ENCODE results near the gene BAHCC1. TPM values are rescaled to one million over a fixed set of nuclear protein-coding genes. Genes with fewer than 3 reads are reported as not detected.
A peak's percentile ranks its signal among the peaks of the same experiment; 100 is the strongest.

Gene BAHCC1
- total RNA-seq, 2 donors from 2014 or later: 0.52 to 0.84 TPM

GRCh38 chr17:81386646-81387099 is 8.6 kb upstream of the BAHCC1 start:
- DNase-seq (ENCODE audit: low spot score): no peak
- H3K27ac Mint-ChIP-seq: no peak overlapping the region
- H3K9me3 Mint-ChIP-seq: no peaks in the 10 kb centered on the region
- ATAC-seq: peak; percentile 58 to 70
- no peaks in the 10 kb centered on the region for H3K36me3 Mint-ChIP-seq
- no peak overlapping the region for H3K4me3 Mint-ChIP-seq
- H3K27me3 Mint-ChIP-seq: no peaks in the 10 kb centered on the region
- peaks cover 1 to 21% of the 10 kb centered on the region in 2 donors for H3K4me1 Mint-ChIP-seq (ENCODE audit: low read depth in 2 of 2)

- H3K27ac Mint-ChIP-seq: peak overlapping the region in 1 of 2 donors; percentile 48
- peaks cover 0 to 19% of the 10 kb centered on the region in 2 donors for H3K4me1 Mint-ChIP-seq (ENCODE audit: low read depth in 2 of 2)
- no peaks in the 10 kb centered on the region for H3K27me3 Mint-ChIP-seq
- ATAC-seq (peak; percentile 66 to 87), DNase-seq (ENCODE audit: low spot score) (peak; percentile 80)
- peak overlapping the region; percentile 76 for H3K4me3 Mint-ChIP-seq
- no peaks in the 10 kb centered on the region for H3K36me3 Mint-ChIP-seq
- H3K9me3 Mint-ChIP-seq: no peaks in the 10 kb centered on the region
Observed at GRCh38 chr17:81387100-81388090, 7.9 kb upstream of the BAHCC1 start.

- ATAC-seq: no peak
- DNase-seq (ENCODE audit: low spot score): no peak
- Mint-ChIP-seq H3K27me3 (no peaks in the 10 kb centered on the region), H3K36me3 (no peaks in the 10 kb centered on the region), H3K9me3 (no peaks in the 10 kb centered on the region), H3K4me3 (peak overlapping the region; percentile 36), H3K27ac (peak overlapping the region in 1 of 2 donors; percentile 48), H3K4me1 (ENCODE audit: low read depth in 2 of 2) (peaks cover 0 to 19% of the 10 kb centered on the region in 2 donors)
Observed at GRCh38 chr17:81388091-81388611, 7.1 kb upstream of the BAHCC1 start.

- H3K9me3 Mint-ChIP-seq: no peaks in the 10 kb centered on the region
- H3K36me3 Mint-ChIP-seq: no peaks in the 10 kb centered on the region
- peak overlapping the region in 1 of 2 donors; percentile 48 for H3K27ac Mint-ChIP-seq
- DNase-seq (ENCODE audit: low spot score): no peak
- H3K4me1 Mint-ChIP-seq (ENCODE audit: low read depth in 2 of 2): peaks cover under 1 to 19% of the 10 kb centered on the region in 2 donors
- H3K4me3 Mint-ChIP-seq: no peak overlapping the region
- no peak for ATAC-seq
- peaks cover 0 to under 1% of the 10 kb centered on the region in 2 donors for H3K27me3 Mint-ChIP-seq
Observed at GRCh38 chr17:81388612-81389367, 6.5 kb upstream of the BAHCC1 start.

GRCh38 chr17:81389585-81389984 is 5.7 kb upstream of the BAHCC1 start:
- no peak overlapping the region for H3K4me3 Mint-ChIP-seq

GRCh38 chr17:81390029-81390872 is 5.0 kb upstream of the BAHCC1 start:
- no peaks in the 10 kb centered on the region for H3K36me3 Mint-ChIP-seq
- no peak for ATAC-seq
- H3K9me3 Mint-ChIP-seq: no peaks in the 10 kb centered on the region
- no peak overlapping the region for H3K4me3 Mint-ChIP-seq
- peaks cover 13 to 29% of the 10 kb centered on the region in 2 donors for H3K4me1 Mint-ChIP-seq (ENCODE audit: low read depth in 2 of 2)
- H3K27me3 Mint-ChIP-seq: peaks cover 0 to 14% of the 10 kb centered on the region in 2 donors
- DNase-seq (ENCODE audit: low spot score): no peak
- no peak overlapping the region for H3K27ac Mint-ChIP-seq

More at GRCh38 chr17:81389585-81389984, 5.7 kb upstream of the BAHCC1 start:
- H3K9me3 Mint-ChIP-seq: no peaks in the 10 kb centered on the region
- peaks cover 0 to 8% of the 10 kb centered on the region in 2 donors for H3K27me3 Mint-ChIP-seq
- ATAC-seq (no peak), DNase-seq (ENCODE audit: low spot score) (no peak)
- peaks cover 8 to 27% of the 10 kb centered on the region in 2 donors for H3K4me1 Mint-ChIP-seq (ENCODE audit: low read depth in 2 of 2)
- no peak overlapping the region for H3K27ac Mint-ChIP-seq
- no peaks in the 10 kb centered on the region for H3K36me3 Mint-ChIP-seq

- no peaks in the 10 kb centered on the region for H3K9me3 Mint-ChIP-seq
- peaks cover 0 to 17% of the 10 kb centered on the region in 2 donors for H3K27me3 Mint-ChIP-seq
Observed at GRCh38 chr17:81390873-81391255, 4.4 kb upstream of the BAHCC1 start.

GRCh38 chr17:81391293-81391935 is 3.8 kb upstream of the BAHCC1 start:
- Mint-ChIP-seq H3K4me1 (ENCODE audit: low read depth in 2 of 2) (peaks cover 16 to 26% of the 10 kb centered on the region in 2 donors), H3K4me3 (peak overlapping the region; percentile 10), H3K36me3 (no peaks in the 10 kb centered on the region), H3K27ac (peak overlapping the region in 1 of 2 donors; percentile 33), H3K27me3 (peaks cover 0 to 17% of the 10 kb centered on the region in 2 donors), H3K9me3 (no peaks in the 10 kb centered on the region)
- ATAC-seq: no peak
- no peak for DNase-seq (ENCODE audit: low spot score)

More at GRCh38 chr17:81390873-81391255, 4.4 kb upstream of the BAHCC1 start:
- peaks cover 16 to 30% of the 10 kb centered on the region in 2 donors for H3K4me1 Mint-ChIP-seq (ENCODE audit: low read depth in 2 of 2)
- ATAC-seq: no peak
- H3K36me3 Mint-ChIP-seq: no peaks in the 10 kb centered on the region
- H3K27ac Mint-ChIP-seq: no peak overlapping the region
- H3K4me3 Mint-ChIP-seq: no peak overlapping the region
- DNase-seq (ENCODE audit: low spot score): no peak

GRCh38 chr17:81391936-81392908 is 3.0 kb upstream of the BAHCC1 start:
- no peaks in the 10 kb centered on the region for H3K9me3 Mint-ChIP-seq
- peak overlapping the region in 1 of 2 donors; percentile 33 for H3K27ac Mint-ChIP-seq
- H3K4me1 Mint-ChIP-seq (ENCODE audit: low read depth in 2 of 2): peaks cover 16 to 28% of the 10 kb centered on the region in 2 donors
- ATAC-seq (no peak), DNase-seq (ENCODE audit: low spot score) (no peak)
- H3K36me3 Mint-ChIP-seq: no peaks in the 10 kb centered on the region
- H3K27me3 Mint-ChIP-seq: peaks cover 0 to 17% of the 10 kb centered on the region in 2 donors
- H3K4me3 Mint-ChIP-seq: peak overlapping the region; percentile 39

GRCh38 chr17:81392909-81393654 is 2.2 kb upstream of the BAHCC1 start:
- Mint-ChIP-seq H3K27me3 (peaks cover 3 to 23% of the 10 kb centered on the region in 2 donors), H3K4me1 (ENCODE audit: low read depth in 2 of 2) (peaks cover 16 to 27% of the 10 kb centered on the region in 2 donors), H3K9me3 (no peaks in the 10 kb centered on the region), H3K4me3 (peak overlapping the region; percentile 39), H3K36me3 (no peaks in the 10 kb centered on the region), H3K27ac (no peak overlapping the region)
- no peak for ATAC-seq
- DNase-seq (ENCODE audit: low spot score): no peak

Data from natural killer cell treated with Interleukin-12 subunit alpha and Interleukin-12 subunit beta and Interleukin-15 and Interleukin-18, amount 100 ng/mL, for 72 hours (primary cell).